H1 (cell line): ENCODE results near the gene MPC1. TPM values are rescaled to one million over a fixed set of nuclear protein-coding genes. Genes with fewer than 3 reads are reported as not detected.

Experiments used
- CTCF ChIA-PET: fragments of 300-600 bp; sonication (Branson Sonifier 250); formaldehyde crosslinking; loops from one replicate; lab custom pipeline; 2021; ENCODE audit not compliant: partially characterized antibody; lab: Charles Lee
- POLR2A ChIA-PET: fragments of 300-600 bp; sonication (Branson Sonifier 250); formaldehyde crosslinking; loops from one replicate; lab custom pipeline; 2021; ENCODE audit warnings: inconsistent platforms; ENCODE audit not compliant: partially characterized antibody; lab: Charles Lee
- DNase-seq, 2 experiments: peaks; one replicate each; pipeline versions ENCODE4 v3.0.0 to v3.0.0-alpha.2; 2010 to 2022; ENCODE audit warnings: low spot score in 2 of 2, low read depth in 1 of 2, mixed read lengths in 1 of 2
- FAIRE-seq: peaks from 2 replicates; lab custom pipeline; 2011; peaks lifted over from hg19 to GRCh38; lab: Jason Lieb, UNC
- H2AFZ ChIP-seq: 2 replicates; pipeline ENCODE4 v1.8.1; 2012; ENCODE audit warnings: low read length, inconsistent platforms
- H2AK5ac ChIP-seq: 2 replicates; pipeline ENCODE4 v1.6.1; 2013; ENCODE audit warnings: low read depth, low read length
- H2BK120ac ChIP-seq: replicated peaks from 2 replicates; pipeline ENCODE3; 2013; ENCODE audit warnings: low read depth, low read length, inconsistent platforms
- H2BK12ac ChIP-seq: 2 replicates; pipeline ENCODE4 v1.6.1; 2013; ENCODE audit warnings: low read depth, low read length
- H2BK15ac ChIP-seq: 2 replicates; pipeline ENCODE4 v1.6.1; 2013; ENCODE audit warnings: low read length
- H2BK20ac ChIP-seq: 2 replicates; pipeline ENCODE4 v1.6.1; 2013; ENCODE audit warnings: low read length
- H2BK5ac ChIP-seq: 2 replicates; pipeline ENCODE4 v1.6.1; 2013; ENCODE audit warnings: low read depth, low read length
- H3K14ac ChIP-seq: 2 replicates; pipeline ENCODE4 v1.6.1; 2013; ENCODE audit warnings: inconsistent platforms; ENCODE audit not compliant: insufficient read length
- H3K18ac ChIP-seq: 2 replicates; pipeline ENCODE4 v1.6.1; 2013; ENCODE audit warnings: low read length; ENCODE audit errors: extremely low read depth
- H3K23ac ChIP-seq: 2 replicates; pipeline ENCODE4 v1.6.1; 2013; ENCODE audit warnings: inconsistent platforms; ENCODE audit not compliant: insufficient read length
- H3K23me2 ChIP-seq: 2 replicates; pipeline ENCODE4 v1.6.1; 2013; ENCODE audit warnings: low read depth, low read length
- H3K27ac ChIP-seq: 2 replicates; pipeline ENCODE4 v1.6.1; 2011; ENCODE audit warnings: low read depth, low read length, inconsistent platforms
- H3K27me3 ChIP-seq, 4 experiments: replicated peaks in 1 of 4; 1 replicate in 1 of 4; 2 replicates in 3 of 4; pipeline versions ENCODE4 v1.6.1 to v1.8.1; 2011 to 2013; ENCODE audit warnings: low read length in 3 of 4, mild to moderate bottlenecking in 3 of 4, inconsistent platforms in 2 of 4, mixed read lengths in 2 of 4, moderate library complexity in 1 of 4; ENCODE audit not compliant: control insufficient read depth in 3 of 4, insufficient read depth in 3 of 4; ENCODE audit errors: extremely low read depth in 1 of 4
- H3K36me3 ChIP-seq, 4 experiments: 2 replicates each; pipeline versions ENCODE4 v1.6.1 to v1.8.1; 2011 to 2013; ENCODE audit warnings: mild to moderate bottlenecking in 4 of 4, low read length in 3 of 4, moderate library complexity in 2 of 4, control low read depth in 1 of 4, inconsistent platforms in 1 of 4; ENCODE audit not compliant: insufficient read depth in 4 of 4, control insufficient read depth in 2 of 4
- H3K4ac ChIP-seq: replicated peaks from 2 replicates; pipeline ENCODE3; 2013; ENCODE audit warnings: low read length, low read depth, mixed read lengths, inconsistent platforms; ENCODE audit not compliant: insufficient read length
- H3K4me1 ChIP-seq, 4 experiments: replicated peaks in 1 of 4; 1 replicate in 1 of 4; 2 replicates in 3 of 4; pipeline versions ENCODE4 v1.6.1 to v1.8.1; 2011 to 2013; ENCODE audit warnings: low read length in 3 of 4, inconsistent platforms in 2 of 4, mixed read lengths in 1 of 4; ENCODE audit not compliant: insufficient read depth in 4 of 4, control insufficient read depth in 3 of 4
- H3K4me2 ChIP-seq, 2 experiments: 2 replicates each; pipeline versions ENCODE4 v1.6.1 to v1.8.1; 2011 to 2013; ENCODE audit warnings: low read depth in 2 of 2, low read length in 2 of 2, control low read depth in 1 of 2, inconsistent platforms in 1 of 2, mild to moderate bottlenecking in 1 of 2; ENCODE audit not compliant: insufficient read depth in 1 of 2
- H3K4me3 ChIP-seq, 4 experiments: fragments of 200-600, 300-600 bp in 1 of 4; sonication (generic), shearing (Covaris generic), sonication (Bioruptor Twin) in 1 of 4; 2 replicates each; pipeline versions ENCODE4 v1.5.1 to v1.8.1; 2011 to 2016; ENCODE audit warnings: low read length in 4 of 4, low read depth in 3 of 4, control low read depth in 2 of 4, inconsistent platforms in 2 of 4, mild to moderate bottlenecking in 2 of 4, mixed read lengths in 1 of 4, moderate library complexity in 1 of 4; ENCODE audit not compliant: insufficient read depth in 2 of 4; ENCODE audit errors: extremely low read depth in 1 of 4
- H3K56ac ChIP-seq: replicated peaks from 2 replicates; pipeline ENCODE3; 2013; ENCODE audit warnings: low read depth, mild to moderate bottlenecking, mixed read lengths, low read length, inconsistent platforms; ENCODE audit not compliant: insufficient read length
- H3K79me1 ChIP-seq: 2 replicates; pipeline ENCODE4 v1.6.1; 2013; ENCODE audit warnings: low read depth, low read length, control low read depth
- H3K79me2 ChIP-seq, 2 experiments: 2 replicates each; pipeline versions ENCODE4 v1.6.1 to v1.8.1; 2012 to 2013; ENCODE audit warnings: low read length in 2 of 2, mild to moderate bottlenecking in 2 of 2, inconsistent platforms in 1 of 2; ENCODE audit not compliant: insufficient read depth in 2 of 2, control insufficient read depth in 1 of 2
- H3K9ac ChIP-seq, 4 experiments: replicated peaks in 1 of 4; 1 replicate in 1 of 4; 2 replicates in 3 of 4; pipeline versions ENCODE4 v1.6.1 to v1.8.1; 2011 to 2013; ENCODE audit warnings: low read depth in 3 of 4, low read length in 3 of 4, control low read depth in 2 of 4, mild to moderate bottlenecking in 2 of 4, moderate library complexity in 2 of 4, inconsistent platforms in 1 of 4; ENCODE audit errors: extremely low read depth in 1 of 4
- H3K9me3 ChIP-seq, 2 experiments: 2 replicates each; pipeline versions ENCODE4 v1.6.1 to v1.8.1; 2012 to 2013; ENCODE audit warnings: mild to moderate bottlenecking in 2 of 2, moderate library complexity in 2 of 2, control low read depth in 1 of 2, inconsistent platforms in 1 of 2, low read depth in 1 of 2, low read length in 1 of 2, mixed read lengths in 1 of 2; ENCODE audit not compliant: insufficient read depth in 2 of 2
- H4K20me1 ChIP-seq, 2 experiments: replicated peaks in 1 of 2; 2 replicates each; pipeline versions ENCODE3 to v1.8.1; 2011 to 2013; ENCODE audit warnings: inconsistent platforms in 2 of 2, low read length in 2 of 2, mild to moderate bottlenecking in 1 of 2; ENCODE audit not compliant: insufficient read depth in 2 of 2, control insufficient read depth in 1 of 2
- H4K5ac ChIP-seq: 2 replicates; pipeline ENCODE4 v1.6.1; 2013; ENCODE audit warnings: low read length, low read depth, mixed read lengths, inconsistent platforms; ENCODE audit not compliant: insufficient read length
- H4K8ac ChIP-seq: 2 replicates; pipeline ENCODE4 v1.8.0; 2013; ENCODE audit warnings: mild to moderate bottlenecking, moderate library complexity, low read length, inconsistent platforms; ENCODE audit not compliant: insufficient read depth; ENCODE audit errors: extremely low read depth
- H4K91ac ChIP-seq: replicated peaks from 2 replicates; pipeline ENCODE3; 2013; ENCODE audit warnings: low read length, mixed read lengths, inconsistent platforms; ENCODE audit not compliant: insufficient read length
- ASH2L ChIP-seq: fragments of 200-600, 300-600 bp; sonication (generic); IDR thresholded peaks from one replicate; pipeline ENCODE4 v1.7.1; 2017; ENCODE audit warnings: low read length
- CBX5 ChIP-seq: fragments of 300-800, 300-1000 bp; sonication (generic); IDR thresholded peaks from 2 replicates; pipeline ENCODE4 v1.7.1; 2016; ENCODE audit warnings: antibody characterized with exemption, low read length, low read depth
- CBX8 ChIP-seq: fragments of 300-800, 300-1000 bp; sonication (generic); IDR thresholded peaks from 2 replicates; pipeline ENCODE4 v1.7.1; 2016; ENCODE audit warnings: low read depth, low read length, borderline replicate concordance
- CHD2 ChIP-seq: IDR thresholded peaks from 2 replicates; pipeline ENCODE4 v1.6.1; 2012; ENCODE audit warnings: low read length, improper control_type of control experiment
- CREB1 ChIP-seq: IDR thresholded peaks from 2 replicates; pipeline ENCODE4 v1.6.1; 2012; ENCODE audit warnings: inconsistent platforms
- EGR1 ChIP-seq: IDR thresholded peaks from 2 replicates; pipeline ENCODE4 v1.6.1; 2011; ENCODE audit warnings: low read depth, low read length, borderline replicate concordance
- EZH2 ChIP-seq: fragments of 200-600 bp; sonication (generic); IDR thresholded peaks from 2 replicates; pipeline ENCODE4 v1.7.1; 2012; ENCODE audit warnings: low read depth, mild to moderate bottlenecking, moderate library complexity, low read length, inconsistent platforms; ENCODE audit not compliant: severe bottlenecking
- RBBP5 ChIP-seq: IDR thresholded peaks from 2 replicates; pipeline ENCODE4 v1.7.1; 2012; ENCODE audit warnings: low read depth, mild to moderate bottlenecking, inconsistent platforms, low read length, moderate library complexity, borderline replicate concordance
- TAF1 ChIP-seq: IDR thresholded peaks from 2 replicates; pipeline ENCODE4 v1.6.1; 2011; ENCODE audit warnings: mild to moderate bottlenecking, low read depth, low read length
- TEAD4 ChIP-seq: IDR thresholded peaks from 2 replicates; pipeline ENCODE4 v1.6.1; 2012; ENCODE audit warnings: low read depth, low read length, inconsistent platforms, mixed read lengths
- WGBS, 2 experiments: shearing (Covaris generic) in 1 of 2; methylation state at CpG; one replicate each; pipeline versions ENCODE4 v1.1.6 to v1.1.7; 2013 to 2015; ENCODE audit warnings: low lambda C conversion rate in 2 of 2, mixed read lengths in 2 of 2, inconsistent platforms in 1 of 2, low coverage in 1 of 2, missing lambda C conversion rate in 1 of 2; ENCODE audit not compliant: insufficient replicate concordance in 2 of 2, insufficient coverage in 1 of 2, insufficient read length in 1 of 2; ENCODE audit errors: extremely low coverage in 1 of 2, missing lambda C conversion rate in 1 of 2; 5-methylcytosine and 5-hydroxymethylcytosine counted together
- polyA plus RNA-seq, 7 experiments: library from polyadenylated mRNA; depleted of rRNA in 3 of 7; stranded (reverse) in 5 of 7; unstranded in 2 of 7; fragments of >200 nt in 5 of 7; fragments of 200-250 nt in 2 of 7; gene quantifications; 1 replicate in 5 of 7; 2 replicates in 1 of 7; 4 replicates in 1 of 7; pipeline versions ENCODE4 v1.2.1 to v1.2.3, GENCODE V29; 2011 to 2013; ENCODE audit warnings: missing spikeins in 2 of 7, mixed read lengths in 2 of 7
- total RNA-seq: library from RNA; stranded (reverse); fragmentation: NEBNext Ultra II Directional; extraction: Animal tissue kit (Norgen Biotek cat#: 25700); gene quantifications from 2 replicates; pipeline ENCODE4 v1.2.1, GENCODE V29; 2021
- TF ChIP-seq, protein P1 (sequence below), 3 experiments: IDR thresholded peaks; 1 replicate in 2 of 3; 2 replicates in 1 of 3; pipeline versions ENCODE4 v1.5.1 to v1.6.1; 2011; ENCODE audit warnings: low read length in 3 of 3, mild to moderate bottlenecking in 3 of 3, inconsistent platforms in 2 of 3, low read depth in 1 of 3, moderate library complexity in 1 of 3; ENCODE audit not compliant: insufficient read depth in 1 of 3; ENCODE audit errors: control extremely low read depth in 1 of 3

Gene MPC1
- total and polyA plus RNA-seq, 2 of the 8 experiments (the other 6 are each of a cell fraction or from before 2014, with no cell fraction given), result 10.2 to 12.6 TPM

DNA sequence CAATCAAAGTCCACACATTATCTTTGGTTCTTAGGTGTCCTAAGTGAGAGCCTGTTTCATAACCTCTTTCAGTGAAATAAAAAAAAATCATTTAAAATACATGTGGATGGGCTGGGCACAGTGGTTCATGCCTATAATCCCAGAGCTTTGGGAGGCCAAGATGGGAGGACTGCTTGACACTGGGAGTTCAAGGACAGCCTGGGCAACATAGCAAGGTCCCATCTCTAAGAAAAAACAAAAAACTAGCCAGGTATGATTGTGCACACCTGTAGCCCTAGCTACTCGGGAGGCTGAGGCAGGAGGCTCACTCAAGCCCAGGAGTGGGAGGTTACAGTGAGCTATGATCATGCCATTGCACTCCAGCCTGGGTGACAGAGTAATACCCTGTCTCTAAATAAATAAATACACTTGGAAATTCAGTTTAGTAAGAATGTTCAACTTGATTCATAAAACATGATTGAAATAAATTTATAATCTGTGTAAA is 3.6 kb downstream of the MPC1 start:
- H2BK5ac ChIP-seq, result no peak overlapping the region
- H2BK15ac ChIP-seq, result no peak overlapping the region
- no peaks in the 10 kb centered on the region for H3K9me3 ChIP-seq
- H3K14ac ChIP-seq, result no peak overlapping the region
- POLR2A ChIA-PET, result interaction anchor here (1.5 kb wide), 1 partner anchor 35 kb away, joined by 4 read pairs; no protein-coding TSS in a partner anchor
- H3K23me2 ChIP-seq, result peaks cover 7% of the 10 kb centered on the region
- H3K27me3 ChIP-seq, result no peaks in the 10 kb centered on the region
- no peak overlapping the region for H4K5ac ChIP-seq
- FAIRE-seq (no peak), DNase-seq (no peak)
- no peak overlapping the region for H4K8ac ChIP-seq
- H2AK5ac ChIP-seq, result no peak overlapping the region
- 77% methylated on average over 1 of the region's 1 CpG; no CpG with 5 or more reads in 1 of the 2 experiments for WGBS, 2 experiments
- H2BK20ac ChIP-seq, result no peak overlapping the region
- H2BK120ac ChIP-seq, result no peak overlapping the region
- no peak overlapping the region for H3K4me2 ChIP-seq
- CTCF ChIA-PET, result interaction anchor here (1.0 to 6.4 kb wide), 11 partner anchors 9 to 105 kb away, joined by 3 to 88 read pairs (median 8); partner anchors contain the start of gene PRR18
- H3K4me3 ChIP-seq, result no peak overlapping the region
- H3K36me3 ChIP-seq, result no peaks in the 10 kb centered on the region
- peaks cover 0 to 4% (median 1%) of the 10 kb centered on the region in 4 experiments; a peak in 3 of 7 replicates for H3K4me1 ChIP-seq
- no peak overlapping the region for H3K18ac ChIP-seq
- no peaks in the 10 kb centered on the region; the same call in 1 of the 2 replicates for H3K79me1 ChIP-seq
- H3K4ac ChIP-seq, result no peak overlapping the region
- 0 out of 4 replicates have a peak, but pooled peaks cover 0 to 4% of the 10 kb centered on the region in 2 experiments for H3K79me2 ChIP-seq
- no peak overlapping the region for H3K23ac ChIP-seq
- no peak overlapping the region for H3K9ac ChIP-seq
- peaks cover 0 to 3% of the 10 kb centered on the region in 2 experiments for H4K20me1 ChIP-seq
- H2AFZ ChIP-seq, result no peak overlapping the region
- H3K56ac ChIP-seq, result no peak overlapping the region
- H3K27ac ChIP-seq, result no peak overlapping the region
- H2BK12ac ChIP-seq, result no peak overlapping the region
- no peak overlapping the region for H4K91ac ChIP-seq
- TF ChIP-seq TEAD4 (no peak), EZH2 (no peak), RBBP5 (no peak), CHD2 (no peak), TAF1 (no peak), EGR1 (no peak), CBX5 (no peak), CREB1 (no peak), ASH2L (no peak), CBX8 (no peak)
- TF ChIP-seq, protein P1, sequence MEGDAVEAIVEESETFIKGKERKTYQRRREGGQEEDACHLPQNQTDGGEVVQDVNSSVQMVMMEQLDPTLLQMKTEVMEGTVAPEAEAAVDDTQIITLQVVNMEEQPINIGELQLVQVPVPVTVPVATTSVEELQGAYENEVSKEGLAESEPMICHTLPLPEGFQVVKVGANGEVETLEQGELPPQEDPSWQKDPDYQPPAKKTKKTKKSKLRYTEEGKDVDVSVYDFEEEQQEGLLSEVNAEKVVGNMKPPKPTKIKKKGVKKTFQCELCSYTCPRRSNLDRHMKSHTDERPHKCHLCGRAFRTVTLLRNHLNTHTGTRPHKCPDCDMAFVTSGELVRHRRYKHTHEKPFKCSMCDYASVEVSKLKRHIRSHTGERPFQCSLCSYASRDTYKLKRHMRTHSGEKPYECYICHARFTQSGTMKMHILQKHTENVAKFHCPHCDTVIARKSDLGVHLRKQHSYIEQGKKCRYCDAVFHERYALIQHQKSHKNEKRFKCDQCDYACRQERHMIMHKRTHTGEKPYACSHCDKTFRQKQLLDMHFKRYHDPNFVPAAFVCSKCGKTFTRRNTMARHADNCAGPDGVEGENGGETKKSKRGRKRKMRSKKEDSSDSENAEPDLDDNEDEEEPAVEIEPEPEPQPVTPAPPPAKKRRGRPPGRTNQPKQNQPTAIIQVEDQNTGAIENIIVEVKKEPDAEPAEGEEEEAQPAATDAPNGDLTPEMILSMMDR (IDR thresholded peaks at IDR 0.05; ENCODE audit: control extremely low read depth in 1 of 3, insufficient read depth in 1 of 3, low read depth in 1 of 3, low read length in 3 of 3), result no peak
